Endothelial cell of umbilical vein (primary cell): Measurements from ENCODE around the gene UVRAG.

Experiments
- POLR2A ChIP-seq: IDR thresholded peaks from 2 replicates; pipeline ENCODE4 v1.6.1; 2012; ENCODE audit warnings: low read depth, mild to moderate bottlenecking, control low read depth, low read length
- TF ChIP-seq, protein P1 (sequence below), 2 donors: IDR thresholded peaks; 1 replicate in 1 of 2; 2 replicates in 1 of 2; pipeline ENCODE4 v1.5.1; 2011; ENCODE audit warnings: low read length in 2 of 2, mild to moderate bottlenecking in 2 of 2, moderate library complexity in 2 of 2, control low read depth in 1 of 2, inconsistent platforms in 1 of 2, low read depth in 1 of 2; ENCODE audit not compliant: insufficient read depth in 1 of 2; ENCODE audit errors: extremely low read depth in 1 of 2
- TF ChIP-seq, protein P2 (sequence below): IDR thresholded peaks from 2 replicates; pipeline ENCODE4 v1.6.1; 2011; ENCODE audit not compliant: insufficient read depth, insufficient read length

DNA sequence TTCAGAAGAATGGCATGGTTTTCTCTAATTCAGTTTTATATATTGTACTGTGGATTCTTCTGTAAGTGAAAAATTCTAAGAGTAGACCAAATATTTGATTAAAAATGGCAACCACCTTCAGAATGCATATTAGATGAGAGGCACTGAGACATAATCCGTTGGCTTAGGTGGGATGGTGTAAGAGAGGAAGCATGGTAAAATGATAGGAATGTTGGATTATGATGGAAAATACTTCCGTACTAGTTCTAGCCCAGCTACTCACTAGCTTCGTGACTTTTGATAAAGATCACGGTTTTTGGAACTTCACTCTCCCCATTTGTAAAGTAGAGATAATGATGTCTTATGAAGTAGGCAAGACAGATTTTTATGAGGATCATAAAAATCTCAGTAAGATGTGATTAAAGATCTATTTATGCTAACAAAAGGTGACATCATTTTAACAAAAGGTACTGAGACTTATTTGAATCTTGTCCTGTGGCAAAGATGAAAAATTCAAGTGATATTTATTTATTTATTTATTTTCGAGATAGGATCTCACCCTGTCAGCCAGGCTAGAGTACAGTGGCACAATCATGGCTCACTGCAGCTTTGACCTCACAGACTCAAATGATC, 37.5 kb downstream of the UVRAG start:
- TF ChIP-seq POLR2A = no peak
- TF ChIP-seq, protein P1, sequence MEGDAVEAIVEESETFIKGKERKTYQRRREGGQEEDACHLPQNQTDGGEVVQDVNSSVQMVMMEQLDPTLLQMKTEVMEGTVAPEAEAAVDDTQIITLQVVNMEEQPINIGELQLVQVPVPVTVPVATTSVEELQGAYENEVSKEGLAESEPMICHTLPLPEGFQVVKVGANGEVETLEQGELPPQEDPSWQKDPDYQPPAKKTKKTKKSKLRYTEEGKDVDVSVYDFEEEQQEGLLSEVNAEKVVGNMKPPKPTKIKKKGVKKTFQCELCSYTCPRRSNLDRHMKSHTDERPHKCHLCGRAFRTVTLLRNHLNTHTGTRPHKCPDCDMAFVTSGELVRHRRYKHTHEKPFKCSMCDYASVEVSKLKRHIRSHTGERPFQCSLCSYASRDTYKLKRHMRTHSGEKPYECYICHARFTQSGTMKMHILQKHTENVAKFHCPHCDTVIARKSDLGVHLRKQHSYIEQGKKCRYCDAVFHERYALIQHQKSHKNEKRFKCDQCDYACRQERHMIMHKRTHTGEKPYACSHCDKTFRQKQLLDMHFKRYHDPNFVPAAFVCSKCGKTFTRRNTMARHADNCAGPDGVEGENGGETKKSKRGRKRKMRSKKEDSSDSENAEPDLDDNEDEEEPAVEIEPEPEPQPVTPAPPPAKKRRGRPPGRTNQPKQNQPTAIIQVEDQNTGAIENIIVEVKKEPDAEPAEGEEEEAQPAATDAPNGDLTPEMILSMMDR (IDR thresholded peaks at IDR 0.05; ENCODE audit: extremely low read depth in 1 of 2, insufficient read depth in 1 of 2, low read depth in 1 of 2, low read length in 2 of 2) = no peak
- TF ChIP-seq, protein P2, sequence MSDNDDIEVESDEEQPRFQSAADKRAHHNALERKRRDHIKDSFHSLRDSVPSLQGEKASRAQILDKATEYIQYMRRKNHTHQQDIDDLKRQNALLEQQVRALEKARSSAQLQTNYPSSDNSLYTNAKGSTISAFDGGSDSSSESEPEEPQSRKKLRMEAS = no peak
